Muscle layer of colon (tissue), 2 donors: Measurements from ENCODE around the gene REC114.
"Not testable (repeated sequence)": the region's sequence is repeated elsewhere in the genome, so short reads cannot be mapped to it uniquely, and the experiment has no call there.

Experiments used
- H3K27ac ChIP-seq: one replicate; pipeline ENCODE4 v1.7.0; 2013; ENCODE audit warnings: low read depth, mild to moderate bottlenecking, low read length, moderate library complexity
- H3K27me3 ChIP-seq, 2 donors: one replicate each; pipeline ENCODE4 v1.7.0; 2013; ENCODE audit warnings: low read length in 2 of 2, mild to moderate bottlenecking in 2 of 2; ENCODE audit not compliant: insufficient read depth in 2 of 2, control insufficient read depth in 1 of 2
- H3K36me3 ChIP-seq: one replicate; pipeline ENCODE4 v1.7.0; 2013; ENCODE audit warnings: mild to moderate bottlenecking, low read length; ENCODE audit not compliant: insufficient read depth
- H3K4me1 ChIP-seq: one replicate; pipeline ENCODE4 v1.7.0; 2013; ENCODE audit warnings: mild to moderate bottlenecking, low read length; ENCODE audit not compliant: insufficient read depth
- H3K4me3 ChIP-seq, 2 donors: one replicate each; pipeline ENCODE4 v1.7.0; 2013; ENCODE audit warnings: low read length in 2 of 2, low read depth in 1 of 2, mild to moderate bottlenecking in 1 of 2, moderate library complexity in 1 of 2
- H3K9ac ChIP-seq: one replicate; pipeline ENCODE4 v1.7.0; 2013; ENCODE audit warnings: low read length
- H3K9me3 ChIP-seq: one replicate; pipeline ENCODE4 v1.7.0; 2013; ENCODE audit warnings: mild to moderate bottlenecking, low read length
- donor health status: abdominal sarcoma.
- donor health status: Adenocarcinoma of cecum.

The REC114 gene

DNA sequence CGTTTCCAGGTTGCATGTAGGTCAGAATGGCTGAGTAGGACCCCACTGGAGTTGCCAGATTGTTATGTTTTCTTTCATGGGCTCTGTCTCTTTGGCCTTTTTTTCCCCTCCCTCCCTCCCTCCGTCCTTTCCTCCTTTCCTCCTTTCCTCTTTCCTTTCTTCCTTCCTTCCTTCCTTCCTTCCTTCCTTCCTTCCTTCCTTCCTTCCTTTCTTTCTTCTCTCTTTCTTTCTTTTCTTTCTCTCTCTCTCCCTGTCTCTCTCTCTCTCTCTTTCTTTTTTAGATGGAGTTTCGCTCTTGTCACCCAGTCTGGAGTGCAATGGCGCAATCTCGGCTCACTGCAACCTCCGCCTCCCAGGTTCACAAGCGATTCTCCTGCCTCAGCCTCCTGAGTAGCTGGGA, 11.6 kb upstream of the REC114 start:
- H3K4me1 ChIP-seq, H3K4me3 ChIP-seq, H3K27ac ChIP-seq, H3K36me3 ChIP-seq, H3K27me3 ChIP-seq, H3K9me3 ChIP-seq, H3K9ac ChIP-seq: not testable (repeated sequence)

DNA sequence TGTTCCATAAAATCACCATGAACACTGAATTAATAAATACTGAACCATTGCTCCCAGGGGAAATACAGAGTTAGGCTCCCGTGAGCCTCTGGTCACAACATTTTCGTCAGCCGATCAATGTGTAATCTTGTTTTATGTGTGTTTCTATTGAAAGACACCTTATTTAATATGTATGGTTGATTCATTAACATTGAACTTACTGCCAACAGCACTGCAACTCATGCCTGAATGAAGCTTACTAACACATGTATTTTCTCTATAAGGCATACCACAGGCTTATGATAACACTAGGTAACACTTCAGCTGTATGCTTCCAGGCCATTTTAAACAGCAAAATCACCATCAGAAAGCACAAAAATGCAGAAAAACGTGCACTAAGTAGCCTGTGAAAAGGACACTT, 9.1 kb upstream of the REC114 start:
- no peak overlapping the region for H3K4me3 ChIP-seq
- H3K4me1 ChIP-seq = no peaks in the 10 kb centered on the region
- H3K27me3 ChIP-seq = no peaks in the 10 kb centered on the region
- no peak overlapping the region for H3K27ac ChIP-seq
- no peaks in the 10 kb centered on the region for H3K9me3 ChIP-seq
- H3K36me3 ChIP-seq = no peaks in the 10 kb centered on the region
- H3K9ac ChIP-seq = no peak overlapping the region

DNA sequence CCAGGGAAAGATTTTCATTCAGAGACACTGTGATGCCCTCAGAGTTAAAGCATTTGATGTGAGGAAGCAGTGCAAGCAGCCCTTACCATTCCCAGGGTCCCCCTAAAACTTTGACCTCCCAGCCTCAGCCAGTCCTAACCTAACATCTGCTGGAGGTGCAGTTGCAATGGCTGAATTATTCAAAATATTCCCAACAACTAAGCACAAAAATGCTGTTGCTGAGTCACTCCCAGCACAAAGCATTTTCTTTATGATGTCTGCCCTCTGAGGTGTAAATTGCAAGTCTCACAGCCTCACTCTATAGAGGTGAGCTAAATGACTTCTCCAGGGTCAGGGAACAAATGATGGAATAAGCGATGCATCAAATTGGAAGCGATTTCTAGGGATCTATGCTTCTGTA, 6.4 kb upstream of the REC114 start:
- no peaks in the 10 kb centered on the region for H3K4me1 ChIP-seq
- H3K4me3 ChIP-seq = no peak overlapping the region
- H3K36me3 ChIP-seq = no peaks in the 10 kb centered on the region
- no peaks in the 10 kb centered on the region for H3K27me3 ChIP-seq
- H3K27ac ChIP-seq = no peak overlapping the region
- H3K9ac ChIP-seq = no peak overlapping the region
- no peaks in the 10 kb centered on the region for H3K9me3 ChIP-seq

DNA sequence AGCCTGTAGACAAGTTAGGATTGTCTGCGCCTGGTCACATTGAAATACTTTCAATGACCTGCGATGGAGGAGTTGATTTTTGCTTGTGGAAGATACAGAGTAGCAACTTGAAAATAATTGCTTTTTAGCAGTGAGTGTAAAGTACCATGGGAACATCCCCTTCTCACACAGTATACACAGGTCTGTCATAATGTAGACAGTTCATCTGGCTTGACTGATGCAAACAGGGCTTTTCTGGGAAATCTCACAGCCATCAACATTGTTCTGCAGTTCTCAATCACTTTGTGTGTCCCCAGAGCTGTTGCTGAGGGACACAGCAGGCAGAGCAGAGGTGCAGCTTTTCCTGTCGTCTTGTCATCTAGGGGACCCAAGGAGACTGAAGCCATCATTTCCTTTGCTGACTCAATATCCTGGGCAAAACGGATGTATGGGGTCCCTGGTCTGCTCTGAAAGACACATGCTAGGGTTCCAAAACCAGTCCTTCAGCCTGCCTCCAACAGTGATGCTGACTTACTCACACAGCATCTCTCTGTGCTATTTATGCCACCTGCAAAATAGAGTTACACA, 5.3 kb upstream of the REC114 start:
- Histone ChIP-seq H3K27me3 (no peaks in the 10 kb centered on the region), H3K27ac (no peak overlapping the region), H3K9me3 (no peaks in the 10 kb centered on the region), H3K9ac (no peak overlapping the region), H3K4me1 (no peaks in the 10 kb centered on the region), H3K4me3 (no peak overlapping the region), H3K36me3 (no peaks in the 10 kb centered on the region)

DNA sequence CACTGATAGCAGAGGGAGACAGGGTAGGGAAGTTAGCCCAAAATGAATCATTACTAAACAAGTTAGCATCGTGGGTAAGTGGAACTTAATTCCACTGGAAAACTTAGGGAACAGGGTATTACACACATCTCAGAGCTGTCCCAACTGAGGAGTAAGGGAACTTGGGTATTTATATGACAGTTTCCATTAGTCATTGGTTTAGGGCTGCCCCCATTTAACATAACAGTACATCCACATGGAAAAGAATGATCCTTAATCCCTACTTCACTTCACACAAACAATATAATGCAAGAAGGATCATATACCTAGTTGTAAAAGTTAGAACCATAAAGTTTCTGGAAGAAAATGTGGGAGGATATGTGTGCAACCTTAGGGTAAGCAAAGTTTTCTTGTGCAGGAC, 4.3 kb upstream of the REC114 start:
- Histone ChIP-seq H3K4me1 (no peaks in the 10 kb centered on the region), H3K27me3 (no peaks in the 10 kb centered on the region), H3K36me3 (no peaks in the 10 kb centered on the region), H3K4me3 (no peak overlapping the region), H3K27ac (no peak overlapping the region), H3K9ac (no peak overlapping the region), H3K9me3 (no peaks in the 10 kb centered on the region)

DNA sequence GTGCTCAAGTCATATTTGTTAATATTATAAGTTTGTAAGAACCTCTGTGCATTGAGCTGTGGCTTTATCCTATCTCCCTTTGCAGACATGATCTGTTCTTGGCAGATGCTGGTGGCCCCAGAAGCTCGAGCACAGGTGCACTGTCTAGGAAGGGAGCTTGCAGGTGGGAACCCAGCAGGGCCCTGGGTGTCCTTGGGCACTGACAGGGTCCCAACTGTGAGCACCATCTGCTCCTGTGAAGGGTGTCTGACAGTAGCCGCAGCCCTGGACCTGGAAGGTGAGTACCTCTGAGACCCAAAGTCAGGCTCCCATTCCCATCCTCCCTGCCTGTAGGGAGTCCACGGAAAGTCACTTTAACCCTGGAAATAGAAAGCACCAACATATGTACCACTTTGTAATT, 2.4 kb upstream of the REC114 start:
- no peak overlapping the region for H3K4me3 ChIP-seq
- H3K9ac ChIP-seq = no peak overlapping the region
- no peaks in the 10 kb centered on the region for H3K4me1 ChIP-seq
- no peak overlapping the region for H3K27ac ChIP-seq
- H3K9me3 ChIP-seq = no peaks in the 10 kb centered on the region
- no peaks in the 10 kb centered on the region for H3K27me3 ChIP-seq
- no peaks in the 10 kb centered on the region for H3K36me3 ChIP-seq

DNA sequence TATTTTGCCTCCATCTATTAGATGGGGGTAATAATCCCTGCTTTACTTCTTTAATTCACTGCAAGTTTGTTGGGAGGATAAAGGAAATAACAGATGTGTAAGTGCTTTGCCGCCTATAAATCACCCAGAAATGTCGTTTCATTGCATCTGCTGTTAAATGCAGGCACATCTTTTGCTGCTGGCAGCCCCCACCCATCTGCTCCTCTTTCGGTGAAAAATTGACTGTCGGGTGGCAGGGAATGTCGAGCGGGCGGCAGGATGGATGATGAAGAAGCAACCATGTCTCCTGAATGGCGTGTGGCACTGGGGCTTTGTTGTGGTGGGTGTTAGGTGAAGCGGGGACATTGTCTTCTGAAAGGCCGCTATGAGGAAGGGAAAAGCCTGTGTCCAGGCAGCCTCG, 543 bp upstream of the REC114 start:
- Histone ChIP-seq H3K27ac (no peak overlapping the region), H3K9me3 (no peaks in the 10 kb centered on the region), H3K27me3 (no peaks in the 10 kb centered on the region), H3K4me3 (no peak overlapping the region), H3K4me1 (no peaks in the 10 kb centered on the region), H3K36me3 (no peaks in the 10 kb centered on the region), H3K9ac (no peak overlapping the region)

DNA sequence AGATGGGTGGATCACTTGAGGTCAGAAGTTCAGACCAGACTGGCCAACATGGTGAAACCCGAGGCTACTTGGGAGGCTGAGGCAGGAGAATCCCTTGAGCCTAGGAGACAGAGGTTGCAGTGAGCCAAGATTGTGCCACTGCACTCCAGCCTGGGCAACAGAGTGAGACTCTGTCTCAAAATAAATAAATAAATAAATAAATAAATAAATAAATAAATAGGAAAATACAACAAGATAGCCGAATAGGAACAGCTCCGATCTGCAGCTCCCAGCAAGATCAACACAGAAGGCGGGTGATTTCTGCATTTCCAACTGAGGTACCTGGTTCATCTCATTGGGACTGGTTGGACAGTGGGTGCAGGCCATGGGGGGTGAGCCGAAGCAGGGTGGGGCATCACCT, 4.5 kb downstream of the REC114 start:
- not testable (repeated sequence) for H3K4me3 ChIP-seq, H3K27ac ChIP-seq, H3K9me3 ChIP-seq, H3K27me3 ChIP-seq, H3K9ac ChIP-seq, H3K36me3 ChIP-seq, H3K4me1 ChIP-seq

DNA sequence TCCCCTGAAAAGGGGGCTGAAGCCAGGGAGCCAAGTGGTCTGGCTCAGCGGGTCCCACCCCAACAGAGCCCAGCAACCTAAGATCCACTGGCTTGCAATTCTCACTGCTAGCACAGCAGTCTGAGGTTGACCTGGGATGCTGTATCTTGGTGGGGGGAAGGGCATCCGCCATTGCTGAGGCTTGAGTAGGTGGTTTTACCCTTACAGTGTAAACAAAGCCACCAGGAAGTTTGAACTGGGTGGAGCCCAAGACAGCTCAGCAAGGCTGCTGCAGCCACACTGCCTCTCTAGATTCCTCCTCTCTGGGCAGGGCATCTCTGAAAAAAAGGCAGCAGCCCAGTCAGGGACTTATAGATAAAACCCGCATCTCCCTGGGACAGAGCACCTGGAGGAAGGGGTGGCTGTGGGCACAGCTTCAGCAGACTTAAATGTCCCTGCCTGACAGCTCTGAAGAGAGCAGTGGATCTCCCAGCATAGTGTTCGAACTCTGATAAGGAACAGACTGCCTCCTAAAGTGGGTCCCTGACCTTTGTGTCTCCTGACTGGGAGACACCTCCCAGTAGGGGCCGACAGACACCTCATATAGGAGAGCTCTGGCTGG, 5.3 kb downstream of the REC114 start:
- H3K9ac ChIP-seq = not testable (repeated sequence)

DNA sequence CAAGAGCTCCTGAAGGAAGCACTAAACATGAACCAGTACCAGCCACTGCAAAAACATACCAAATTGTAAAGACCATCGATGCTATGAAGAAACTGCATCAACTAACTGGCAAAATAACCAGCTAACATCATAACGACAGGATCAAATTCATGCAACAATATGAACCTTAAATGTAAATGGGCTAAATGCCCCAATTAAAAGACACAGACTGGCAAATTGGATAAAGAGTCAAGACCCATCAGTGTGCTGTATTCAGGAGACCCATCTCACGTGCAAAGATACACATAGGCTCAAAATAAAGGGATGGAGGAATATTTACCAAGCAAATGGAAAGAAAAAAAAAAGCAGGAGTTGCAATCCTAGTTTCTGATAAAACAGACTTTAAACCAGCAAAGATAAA, 7.0 kb downstream of the REC114 start:
- H3K4me3 ChIP-seq, H3K27me3 ChIP-seq, H3K4me1 ChIP-seq, H3K27ac ChIP-seq, H3K9ac ChIP-seq, H3K9me3 ChIP-seq, H3K36me3 ChIP-seq: not testable (repeated sequence)

More for the DNA sequence above, 5.3 kb downstream of the REC114 start:
- not testable (repeated sequence) for H3K4me3 ChIP-seq, H3K27ac ChIP-seq, H3K36me3 ChIP-seq, H3K9me3 ChIP-seq, H3K4me1 ChIP-seq, H3K27me3 ChIP-seq

DNA sequence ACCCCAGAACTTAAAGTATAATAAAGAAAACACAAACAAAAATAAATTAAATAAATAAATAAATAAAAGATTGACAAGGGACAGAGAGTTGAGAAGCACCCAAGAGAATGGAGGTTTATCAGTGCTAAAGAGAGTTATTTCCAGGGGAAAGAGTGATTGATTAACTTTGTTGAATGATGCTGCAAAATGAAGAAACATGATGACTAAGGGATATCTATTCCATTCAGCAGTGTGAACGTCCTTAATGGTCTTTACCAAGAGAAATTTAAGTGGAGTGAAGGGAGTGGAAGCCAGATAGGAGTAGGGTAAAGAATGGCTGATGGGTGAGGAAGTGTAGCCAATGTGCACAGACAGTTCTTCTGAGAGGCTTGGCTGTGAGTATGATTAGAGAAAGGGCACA, 11.1 kb downstream of the REC114 start:
- Histone ChIP-seq H3K9ac (no peak overlapping the region), H3K27me3 (no peaks in the 10 kb centered on the region), H3K9me3 (no peaks in the 10 kb centered on the region), H3K4me1 (no peaks in the 10 kb centered on the region), H3K36me3 (no peaks in the 10 kb centered on the region), H3K4me3 (no peak overlapping the region), H3K27ac (no peak overlapping the region)

DNA sequence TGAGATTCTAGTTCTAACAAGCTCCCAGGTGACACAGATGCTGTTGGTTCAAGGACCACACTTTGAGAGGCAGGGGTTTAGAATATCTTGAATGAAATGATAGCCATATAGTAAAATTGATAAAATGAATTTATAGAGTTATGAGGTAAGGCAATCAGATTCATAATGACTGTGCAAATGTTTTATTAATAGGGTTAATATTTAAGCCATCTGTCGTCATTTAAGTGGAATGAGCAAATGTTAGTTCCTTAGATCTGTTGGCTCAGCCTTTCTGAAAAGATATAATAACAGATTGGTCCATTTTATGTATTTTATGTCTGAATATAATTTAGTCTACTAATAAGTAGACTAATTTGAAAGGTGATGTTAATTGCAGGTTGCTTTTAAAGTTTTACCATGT, 12.9 kb downstream of the REC114 start:
- Histone ChIP-seq H3K36me3 (no peaks in the 10 kb centered on the region), H3K27ac (no peak overlapping the region), H3K9me3 (no peaks in the 10 kb centered on the region), H3K9ac (no peak overlapping the region), H3K27me3 (no peaks in the 10 kb centered on the region), H3K4me3 (no peak overlapping the region), H3K4me1 (no peaks in the 10 kb centered on the region)
